Measurements from ENCODE around the gene SPG11. TPM values are rescaled to one million over a fixed set of nuclear protein-coding genes. Genes with fewer than 3 reads are reported as not detected.
"Not testable (repeated sequence)": the region's sequence is repeated elsewhere in the genome, so short reads cannot be mapped to it uniquely, and the experiment has no call there.

Gene SPG11
- total RNA-seq, 2 donors from 2014 or later, result 68.1 to 76.0 TPM

DNA sequence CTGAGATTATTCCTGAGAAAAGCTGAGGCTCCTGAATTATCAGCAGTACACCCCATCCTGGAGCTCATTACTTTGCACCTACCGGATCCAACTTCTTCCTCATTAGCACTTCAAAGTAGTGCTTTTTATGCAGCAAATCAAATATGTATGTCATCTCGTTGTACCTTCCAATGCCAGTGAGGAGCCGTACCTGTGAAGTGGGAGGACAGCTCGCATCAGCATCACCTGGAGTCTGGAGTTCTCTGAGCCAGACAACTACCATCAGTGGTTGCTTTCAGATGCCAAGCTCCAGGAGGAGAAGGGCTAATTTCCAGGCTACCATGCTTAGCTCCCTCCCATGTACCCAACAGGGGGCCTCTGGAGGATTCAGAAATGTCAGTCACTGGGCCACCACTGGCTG is 94.1 kb downstream of the SPG11 start:
- Histone ChIP-seq H3K27ac (no peak overlapping the region), H3K4me3 (no peak overlapping the region), H3K27me3 (replicated peaks; ENCODE audit: insufficient read depth) (no peaks in the 10 kb centered on the region), H3K9me3 (no peaks in the 10 kb centered on the region), H3K36me3 (peaks cover 35% of the 10 kb centered on the region), H3K4me1 (ENCODE audit: control insufficient read depth in 1 of 2, low read depth in 2 of 2) (no peaks in the 10 kb centered on the region)
- no peak for TF ChIP-seq CTCF (IDR thresholded peaks at IDR 0.05)
- DNase-seq (ENCODE audit: low spot score) (no peak), ATAC-seq (ENCODE audit: insufficient number of reproducible peaks, low FRiP score, low read depth) (no peak)

- TF ChIP-seq CTCF (IDR thresholded peaks at IDR 0.05), result no peak
- no peak overlapping the region for H3K27ac ChIP-seq
- H3K4me1 ChIP-seq (ENCODE audit: control insufficient read depth in 1 of 2, low read depth in 2 of 2), result no peaks in the 10 kb centered on the region
Measured at GRCh38 chr15:44568338-44568737, 95.1 kb downstream of the SPG11 start.

GRCh38 chr15:44566155-44566540 is 97.3 kb downstream of the SPG11 start:
- Histone ChIP-seq H3K4me1 (ENCODE audit: control insufficient read depth in 1 of 2, low read depth in 2 of 2) (no peaks in the 10 kb centered on the region), H3K9me3 (no peaks in the 10 kb centered on the region), H3K27me3 (replicated peaks; ENCODE audit: insufficient read depth) (no peaks in the 10 kb centered on the region), H3K36me3 (peaks cover 51% of the 10 kb centered on the region), H3K27ac (no peak overlapping the region), H3K4me3 (no peak overlapping the region)
- ATAC-seq (ENCODE audit: insufficient number of reproducible peaks, low FRiP score, low read depth), result no peak
- DNase-seq (ENCODE audit: low spot score), result no peak
- no peak for TF ChIP-seq CTCF (IDR thresholded peaks at IDR 0.05)

More at GRCh38 chr15:44568338-44568737, 95.1 kb downstream of the SPG11 start:
- DNase-seq (ENCODE audit: low spot score) (no peak), ATAC-seq (ENCODE audit: insufficient number of reproducible peaks, low FRiP score, low read depth) (no peak)
- Histone ChIP-seq H3K4me3 (no peak overlapping the region), H3K36me3 (peaks cover 38% of the 10 kb centered on the region), H3K27me3 (replicated peaks; ENCODE audit: insufficient read depth) (no peaks in the 10 kb centered on the region), H3K9me3 (no peaks in the 10 kb centered on the region)

- H3K36me3 ChIP-seq, result peaks cover 51% of the 10 kb centered on the region
Measured at GRCh38 chr15:44565387-44566154, 97.9 kb downstream of the SPG11 start.

DNA sequence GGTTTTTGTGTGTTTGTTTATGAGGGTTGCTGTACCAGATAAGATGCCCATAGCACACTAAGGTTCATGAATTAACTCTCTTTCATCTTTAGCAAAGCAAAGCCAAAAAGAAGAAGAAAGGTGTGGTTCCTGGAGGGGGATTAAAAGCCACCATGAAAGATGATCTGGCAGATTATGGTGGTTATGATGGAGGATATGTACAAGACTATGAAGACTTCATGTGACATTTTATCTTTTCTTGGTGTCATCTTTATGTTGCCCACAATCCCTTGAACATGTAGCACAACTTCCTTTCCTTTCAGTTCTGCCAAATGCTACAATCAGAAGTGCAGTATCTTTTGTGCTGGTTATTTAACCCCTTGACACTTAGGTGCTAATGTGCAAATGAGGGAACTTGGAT is 102.5 kb downstream of the SPG11 start:
- H3K36me3 ChIP-seq, result peaks cover 60% of the 10 kb centered on the region
- H3K27ac ChIP-seq; H3K4me3 ChIP-seq; H3K9me3 ChIP-seq; DNase-seq (ENCODE audit: low spot score); H3K4me1 ChIP-seq (ENCODE audit: control insufficient read depth in 1 of 2, low read depth in 2 of 2); ATAC-seq (ENCODE audit: insufficient number of reproducible peaks, low FRiP score, low read depth); H3K27me3 ChIP-seq (replicated peaks; ENCODE audit: insufficient read depth): not testable (repeated sequence)

More at GRCh38 chr15:44565387-44566154, 97.9 kb downstream of the SPG11 start:
- TF ChIP-seq CTCF (IDR thresholded peaks at IDR 0.05), result no peak
- no peaks in the 10 kb centered on the region for H3K27me3 ChIP-seq (replicated peaks; ENCODE audit: insufficient read depth)
- DNase-seq (ENCODE audit: low spot score) (no peak), ATAC-seq (ENCODE audit: insufficient number of reproducible peaks, low FRiP score, low read depth) (no peak)
- no peaks in the 10 kb centered on the region for H3K4me1 ChIP-seq (ENCODE audit: control insufficient read depth in 1 of 2, low read depth in 2 of 2)
- H3K27ac ChIP-seq, result no peak overlapping the region
- no peaks in the 10 kb centered on the region for H3K9me3 ChIP-seq
- H3K4me3 ChIP-seq, result no peak overlapping the region
